OCI-LY7 (cell line): ENCODE data around the gene RP9.

Experiments
- EZH2phosphoT487 ChIP-seq: fragments of 200-600 bp; sonication (generic); IDR thresholded peaks from 2 replicates; pipeline ENCODE4 v1.6.1; 2018; ENCODE audit warnings: low read depth, borderline replicate concordance, mild to moderate bottlenecking, mixed run types, antibody characterized with exemption, low read length, moderate library complexity, mixed read lengths
- TF ChIP-seq, protein P1 (sequence below): fragments of 200-600 bp; sonication (generic); conservative IDR thresholded peaks from 2 replicates; pipeline ENCODE4 v1.5.1; 2014; ENCODE audit warnings: mild to moderate bottlenecking, antibody characterized with exemption, low read length, moderate library complexity, mixed read lengths

GRCh38 chr7:33108554-33109004 lies 625 bp downstream of the RP9 start:
- TF ChIP-seq, protein P1, sequence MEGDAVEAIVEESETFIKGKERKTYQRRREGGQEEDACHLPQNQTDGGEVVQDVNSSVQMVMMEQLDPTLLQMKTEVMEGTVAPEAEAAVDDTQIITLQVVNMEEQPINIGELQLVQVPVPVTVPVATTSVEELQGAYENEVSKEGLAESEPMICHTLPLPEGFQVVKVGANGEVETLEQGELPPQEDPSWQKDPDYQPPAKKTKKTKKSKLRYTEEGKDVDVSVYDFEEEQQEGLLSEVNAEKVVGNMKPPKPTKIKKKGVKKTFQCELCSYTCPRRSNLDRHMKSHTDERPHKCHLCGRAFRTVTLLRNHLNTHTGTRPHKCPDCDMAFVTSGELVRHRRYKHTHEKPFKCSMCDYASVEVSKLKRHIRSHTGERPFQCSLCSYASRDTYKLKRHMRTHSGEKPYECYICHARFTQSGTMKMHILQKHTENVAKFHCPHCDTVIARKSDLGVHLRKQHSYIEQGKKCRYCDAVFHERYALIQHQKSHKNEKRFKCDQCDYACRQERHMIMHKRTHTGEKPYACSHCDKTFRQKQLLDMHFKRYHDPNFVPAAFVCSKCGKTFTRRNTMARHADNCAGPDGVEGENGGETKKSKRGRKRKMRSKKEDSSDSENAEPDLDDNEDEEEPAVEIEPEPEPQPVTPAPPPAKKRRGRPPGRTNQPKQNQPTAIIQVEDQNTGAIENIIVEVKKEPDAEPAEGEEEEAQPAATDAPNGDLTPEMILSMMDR = peak; percentile 66
- no peak for TF ChIP-seq EZH2phosphoT487
